ENCODE results near the gene SRGAP3.

Gene SRGAP3

GRCh38 chr3:9121366-9122001 lies 128.0 kb downstream of the SRGAP3 start:
- DNase-seq (ENCODE audit: extremely low read depth in 1 of 2, low read depth in 1 of 2), result no peak

GRCh38 chr3:9119331-9119730 lies 130.1 kb downstream of the SRGAP3 start:
- no peak for DNase-seq (ENCODE audit: extremely low read depth in 1 of 2, low read depth in 1 of 2)

GRCh38 chr3:9118222-9118621 lies 131.2 kb downstream of the SRGAP3 start:
- no peak for DNase-seq (ENCODE audit: extremely low read depth in 1 of 2, low read depth in 1 of 2)

GRCh38 chr3:9117220-9117619 lies 132.2 kb downstream of the SRGAP3 start:
- no peak for DNase-seq (ENCODE audit: extremely low read depth in 1 of 2, low read depth in 1 of 2)

- no peak for DNase-seq (ENCODE audit: extremely low read depth in 1 of 2, low read depth in 1 of 2)
Measured at GRCh38 chr3:9116336-9116735, 133.1 kb downstream of the SRGAP3 start.

- DNase-seq (ENCODE audit: extremely low read depth in 1 of 2, low read depth in 1 of 2), result no peak
Measured at GRCh38 chr3:9115336-9115735, 134.1 kb downstream of the SRGAP3 start.

- no peak for DNase-seq (ENCODE audit: extremely low read depth in 1 of 2, low read depth in 1 of 2)
Measured at GRCh38 chr3:9113040-9113439, 136.4 kb downstream of the SRGAP3 start.

GRCh38 chr3:9111866-9112265 lies 137.6 kb downstream of the SRGAP3 start:
- DNase-seq (ENCODE audit: extremely low read depth in 1 of 2, low read depth in 1 of 2), result no peak

- DNase-seq (ENCODE audit: extremely low read depth in 1 of 2, low read depth in 1 of 2), result no peak
Measured at GRCh38 chr3:9111417-9111816, 138.0 kb downstream of the SRGAP3 start.

GRCh38 chr3:9110802-9111201 lies 138.6 kb downstream of the SRGAP3 start:
- DNase-seq (ENCODE audit: extremely low read depth in 1 of 2, low read depth in 1 of 2), result no peak

GRCh38 chr3:9110316-9110715 lies 139.1 kb downstream of the SRGAP3 start:
- DNase-seq (ENCODE audit: extremely low read depth in 1 of 2, low read depth in 1 of 2), result no peak

- no peak for DNase-seq (ENCODE audit: extremely low read depth in 1 of 2, low read depth in 1 of 2)
Measured at GRCh38 chr3:9109568-9109914, 139.9 kb downstream of the SRGAP3 start.

- no peak for DNase-seq (ENCODE audit: extremely low read depth in 1 of 2, low read depth in 1 of 2)
Measured at GRCh38 chr3:9108876-9109567, 140.4 kb downstream of the SRGAP3 start.

GRCh38 chr3:9107738-9108137 lies 141.7 kb downstream of the SRGAP3 start:
- DNase-seq (ENCODE audit: extremely low read depth in 1 of 2, low read depth in 1 of 2), result no peak

- no peak for DNase-seq (ENCODE audit: extremely low read depth in 1 of 2, low read depth in 1 of 2)
Measured at GRCh38 chr3:9105421-9105820, 144.0 kb downstream of the SRGAP3 start.

GRCh38 chr3:9104121-9104520 lies 145.3 kb downstream of the SRGAP3 start:
- no peak for DNase-seq (ENCODE audit: extremely low read depth in 1 of 2, low read depth in 1 of 2)

GRCh38 chr3:9102240-9102981 lies 147.0 kb downstream of the SRGAP3 start:
- no peak for DNase-seq (ENCODE audit: extremely low read depth in 1 of 2, low read depth in 1 of 2)

GRCh38 chr3:9101286-9101685 lies 148.2 kb downstream of the SRGAP3 start:
- DNase-seq (ENCODE audit: extremely low read depth in 1 of 2, low read depth in 1 of 2), result no peak

GRCh38 chr3:9100513-9100894 lies 148.9 kb downstream of the SRGAP3 start:
- DNase-seq (ENCODE audit: extremely low read depth in 1 of 2, low read depth in 1 of 2), result no peak

- no peak for DNase-seq (ENCODE audit: extremely low read depth in 1 of 2, low read depth in 1 of 2)
Measured at GRCh38 chr3:9099702-9100512, 149.5 kb downstream of the SRGAP3 start.
